HCT116 (cell line): Measurements from ENCODE around the gene TRPM5. TPM values are rescaled to one million over a fixed set of nuclear protein-coding genes. Genes with fewer than 3 reads are reported as not detected.

Experiments used
- ATAC-seq: fragments of 200-7000 bp; cut with Tn5 transposase; 2 replicates; pipeline ENCODE4 v1.9.1; 2020; ENCODE audit warnings: mild to moderate bottlenecking, moderate library complexity
- BruUV-seq: library from RNA; stranded (reverse); fragments of 400-500 nt; replicated peaks from 2 replicates; lab custom pipeline; 2021; lab: Mats Ljungman, UMichigan
- CTCF ChIA-PET: fragments of 300-600 bp; sonication (Branson Sonifier 250); formaldehyde crosslinking; loops from one replicate; lab custom pipeline; 2021; ENCODE audit warnings: antibody characterized with exemption; lab: Charles Lee
- POLR2A ChIA-PET: fragments of 300-600, 350-600 bp; sonication (Branson Sonifier 250); formaldehyde crosslinking; loops from one replicate; lab custom pipeline; 2021; ENCODE audit warnings: antibody characterized with exemption; lab: Charles Lee
- RAD21 ChIA-PET, 2 experiments: fragments of 300-600 bp; sonication (Branson Sonifier 250); formaldehyde crosslinking; loops; one replicate each; lab custom pipeline; 2023; ENCODE audit warnings: low total read pairs in 2 of 2; ENCODE audit not compliant: uncharacterized antibody in 2 of 2, unreplicated experiment in 2 of 2, low non-redundant PET in 1 of 2; lab: Charles Lee
- DNase-seq: peaks from one replicate; pipeline ENCODE4 v3.0.0-alpha.2; 2010; ENCODE audit warnings: low read depth, low spot score
- H2AFZ ChIP-seq: fragments of 200-600 bp; shearing (Covaris generic), sonication (generic); 2 replicates; pipeline ENCODE4 v1.6.1; 2017; ENCODE audit warnings: low read depth, mixed run types, mixed read lengths, antibody characterized with exemption, low read length; ENCODE audit not compliant: poor library complexity, severe bottlenecking
- H3K27ac ChIP-seq: 2 replicates; pipeline ENCODE4 v1.5.1; 2012; ENCODE audit warnings: low read depth, low read length
- H3K27me3 ChIP-seq: fragments of 200-600 bp; sonication (generic); 2 replicates; pipeline ENCODE4 v1.6.1; 2016; ENCODE audit warnings: mixed run types, low read length, mixed read lengths; ENCODE audit not compliant: insufficient read depth
- H3K36me3 ChIP-seq, 2 experiments: fragments of 200-500 bp in 1 of 2; fragments of 200-600 bp in 1 of 2; sonication (Bioruptor generic) in 1 of 2; sonication (generic) in 1 of 2; 2 replicates each; pipeline versions ENCODE4 v1.5.1 to v1.6.1; 2014 to 2016; ENCODE audit warnings: low read length in 2 of 2, inconsistent platforms in 1 of 2, mixed read lengths in 1 of 2, mixed run types in 1 of 2; ENCODE audit not compliant: insufficient read depth in 2 of 2, control insufficient read depth in 1 of 2
- H3K4me1 ChIP-seq, 2 experiments: fragments of 200-600 bp in 1 of 2; sonication (generic) in 1 of 2; 2 replicates each; pipeline versions ENCODE4 v1.5.1 to v1.6.1; 2012 to 2017; ENCODE audit warnings: low read length in 2 of 2, inconsistent platforms in 1 of 2, mild to moderate bottlenecking in 1 of 2, mixed read lengths in 1 of 2, mixed run types in 1 of 2, moderate library complexity in 1 of 2; ENCODE audit not compliant: insufficient read depth in 2 of 2, control insufficient read depth in 1 of 2
- H3K4me2 ChIP-seq: fragments of 200-600 bp; sonication (generic); 2 replicates; pipeline ENCODE4 v1.6.1; 2017; ENCODE audit warnings: mixed run types, low read length, mixed read lengths
- H3K4me3 ChIP-seq, 2 experiments: fragments of 200-600 bp in 1 of 2; sonication (generic) in 1 of 2; replicated peaks in 1 of 2; 2 replicates each; pipeline ENCODE4 v1.5.1; 2011 to 2016; ENCODE audit warnings: low read length in 2 of 2, control low read depth in 1 of 2, low read depth in 1 of 2, mild to moderate bottlenecking in 1 of 2, mixed read lengths in 1 of 2, mixed run types in 1 of 2
- H3K79me2 ChIP-seq: fragments of 200-600 bp; sonication (generic); 2 replicates; pipeline ENCODE4 v1.6.1; 2017; ENCODE audit warnings: mild to moderate bottlenecking, mixed run types, low read length, moderate library complexity, mixed read lengths; ENCODE audit not compliant: insufficient read depth
- H3K9ac ChIP-seq: fragments of 200-600 bp; sonication (generic); 2 replicates; pipeline ENCODE4 v1.6.1; 2016; ENCODE audit warnings: low read length, mixed read lengths
- H3K9me2 ChIP-seq: fragments of 200-600 bp; sonication (generic), shearing (Covaris generic); 2 replicates; pipeline ENCODE4 v1.6.1; 2017; ENCODE audit warnings: mixed run types, mild to moderate bottlenecking, moderate library complexity; ENCODE audit not compliant: insufficient read depth
- H3K9me3 ChIP-seq, 2 experiments: fragments of 200-500 bp in 1 of 2; fragments of 200-600 bp in 1 of 2; sonication (Bioruptor generic) in 1 of 2; sonication (generic) in 1 of 2; 2 replicates each; pipeline ENCODE4 v1.6.1; 2014 to 2017; ENCODE audit warnings: low read length in 2 of 2, mixed read lengths in 2 of 2, inconsistent platforms in 1 of 2, low read depth in 1 of 2, mild to moderate bottlenecking in 1 of 2, mixed run types in 1 of 2, moderate library complexity in 1 of 2; ENCODE audit not compliant: control insufficient read depth in 1 of 2, insufficient read depth in 1 of 2
- H4K20me1 ChIP-seq: fragments of 200-600 bp; sonication (generic), shearing (Covaris generic); 2 replicates; pipeline ENCODE4 v1.6.1; 2017; ENCODE audit warnings: mixed run types, mild to moderate bottlenecking, moderate library complexity; ENCODE audit not compliant: insufficient read depth
- CTCF ChIP-seq, 3 experiments: fragments of 200-600 bp in 1 of 3; sonication (generic) in 1 of 3; IDR thresholded peaks in 2 of 3; conservative IDR thresholded peaks in 1 of 3; 2 replicates each; pipeline ENCODE4 v1.5.1; 2012 to 2017; ENCODE audit warnings: low read depth in 2 of 3, low read length in 2 of 3, antibody characterized with exemption in 1 of 3, borderline replicate concordance in 1 of 3, control low read depth in 1 of 3, mild to moderate bottlenecking in 1 of 3, mixed read lengths in 1 of 3, mixed run types in 1 of 3, moderate library complexity in 1 of 3; ENCODE audit not compliant: insufficient read depth in 1 of 3
- ELF1 ChIP-seq: IDR thresholded peaks from 2 replicates; pipeline ENCODE4 v1.6.1; 2012; ENCODE audit warnings: low read depth, borderline replicate concordance
- ZFX ChIP-seq: fragments of 450-650 bp; IDR thresholded peaks from 2 replicates; pipeline ENCODE4 v1.6.1; 2017
- intact Hi-C: fragments of 100-400 bp; cut with micrococcal nuclease; formaldehyde crosslinking; loops from 2 replicates; pipeline ENCODE4 v1.10.0; 2022
- total RNA-seq: library from RNA; stranded (reverse); gene quantifications from one replicate; pipeline ENCODE4 v1.2.1, GENCODE V29; 2021; ENCODE audit not compliant: unreplicated experiment

The TRPM5 gene
- total RNA-seq, 1 experiment from 2014 or later = 0.07 TPM

GRCh38 chr11:2399488-2400068 is 44.7 kb downstream of the TRPM5 start:
- ChIA-PET POLR2A (interaction anchor here (1.5 to 2.2 kb wide), 3 partner anchors 17 to 24 kb away, joined by 4 to 7 read pairs (median 4); partner anchors contain the start of gene CD81), RAD21 (interaction anchor here in 1 of 2 experiments (1.2 to 2.0 kb wide), 3 partner anchors 21 to 132 kb away, joined by 4 to 7 read pairs (median 6); no protein-coding TSS in a partner anchor), CTCF (interaction anchor here (1.6 to 5.0 kb wide), 3 partner anchors 21 to 94 kb away, joined by 4 to 42 read pairs (median 20); no protein-coding TSS in a partner anchor)
- no peak overlapping the region for H2AFZ ChIP-seq
- H3K4me2 ChIP-seq = peak overlapping the region; percentile 90
- H3K4me3 ChIP-seq = peak overlapping the region; percentile 88 to 100
- no peak for TF ChIP-seq CTCF (IDR thresholded peaks at IDR 0.05 in 2 of 3, conservative IDR thresholded peaks at IDR 0.05 in 1 of 3; ENCODE audit: borderline replicate concordance in 1 of 3, insufficient read depth in 1 of 3, low read depth in 2 of 3, low read length in 2 of 3)
- TF ChIP-seq ELF1 = no peak
- peak; percentile 51; the same call in 1 of the 2 replicates for TF ChIP-seq ZFX
- no peaks in the 10 kb centered on the region for H3K27me3 ChIP-seq
- intact Hi-C loops = loop anchor here (1.0 to 5.0 kb wide), 5 partner anchors 20 to 534 kb away; no protein-coding TSS in a partner anchor
- peaks cover 12 to 17% of the 10 kb centered on the region in 2 experiments; a peak in 3 of 4 replicates for H3K36me3 ChIP-seq
- H3K79me2 ChIP-seq = peaks cover 20% of the 10 kb centered on the region
- peak overlapping the region; percentile 88 for H3K9ac ChIP-seq
- H3K4me1 ChIP-seq = peaks cover 16 to 27% of the 10 kb centered on the region in 2 experiments
- H3K9me3 ChIP-seq = no peaks in the 10 kb centered on the region
- no peaks in the 10 kb centered on the region for H3K9me2 ChIP-seq
- H4K20me1 ChIP-seq = no peaks in the 10 kb centered on the region
- DNase-seq (no peak), ATAC-seq (peak; percentile 25)
- BruUV-seq = TSS peak; percentile 67
- peak overlapping the region; percentile 83 for H3K27ac ChIP-seq
